Hematopoietic multipotent progenitor cell treated with erythropoietin and hydrocortisone succinate and interleukin-3 and kit ligand, for 4 days (in vitro differentiated cells): Measurements from ENCODE around the gene UNC93A.
A peak's percentile ranks its signal among the peaks of the same experiment; 100 is the strongest.
"Not testable (repeated sequence)": the region's sequence is repeated elsewhere in the genome, so short reads cannot be mapped to it uniquely, and the experiment has no call there.

Source experiments
- DNase-seq: peaks from one replicate; pipeline ENCODE4 v3.0.0-alpha.2; 2015

The UNC93A gene

DNA sequence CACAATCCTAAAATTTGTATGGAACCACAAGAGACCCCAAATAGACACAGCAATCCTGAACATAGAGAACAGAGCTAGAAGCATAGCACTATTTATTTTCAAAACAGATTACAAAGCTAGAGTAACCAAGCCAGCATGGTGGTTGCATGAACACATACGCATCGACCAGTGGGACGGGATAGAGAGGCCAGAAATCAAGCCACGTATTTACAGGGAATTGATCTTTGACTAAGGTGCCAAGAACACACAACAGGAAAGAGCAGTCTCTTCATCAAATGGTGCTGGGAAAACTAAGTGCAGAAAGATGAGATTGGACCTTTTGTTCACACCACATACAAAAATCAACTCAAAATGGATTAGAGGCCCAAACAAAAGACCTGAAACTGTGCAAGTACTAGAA lies 54.8 kb downstream of the UNC93A start:
- DNase-seq, result no peak

- no peak for DNase-seq
These were observed 56.1 kb downstream of the UNC93A start for GRCh38 chr6:167347226-167347625.

DNA sequence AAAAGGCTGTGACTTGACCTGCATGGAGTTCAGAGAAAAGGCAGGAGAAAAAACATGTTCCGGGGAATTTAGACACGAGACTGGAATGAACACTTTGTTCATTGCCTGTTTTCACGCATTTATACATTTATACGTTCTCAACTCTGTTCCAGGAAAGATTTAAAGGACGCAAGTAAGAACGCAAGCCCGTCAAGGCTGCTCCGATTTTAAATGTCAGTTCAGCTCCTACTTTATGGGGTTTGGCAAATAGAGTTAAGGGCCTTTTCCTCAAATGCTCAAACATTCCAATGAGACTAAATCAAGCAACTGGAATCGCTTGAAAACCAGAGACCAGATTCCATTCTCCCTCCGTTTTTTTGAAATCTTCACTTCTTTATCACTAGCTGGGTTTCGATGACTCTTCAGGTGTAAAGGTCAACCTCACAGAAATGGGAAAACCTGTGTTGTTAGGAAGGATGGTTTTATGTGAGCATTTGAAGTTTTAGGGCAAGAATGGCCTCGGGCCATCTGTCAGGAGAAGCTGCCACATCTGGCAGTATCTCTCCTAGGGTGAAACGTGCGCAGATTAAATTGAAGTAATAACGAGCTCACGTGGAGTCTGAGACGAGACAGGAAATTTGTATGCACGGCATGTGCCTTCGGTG lies 58.6 kb downstream of the UNC93A start:
- DNase-seq, result peak; percentile 13

DNA sequence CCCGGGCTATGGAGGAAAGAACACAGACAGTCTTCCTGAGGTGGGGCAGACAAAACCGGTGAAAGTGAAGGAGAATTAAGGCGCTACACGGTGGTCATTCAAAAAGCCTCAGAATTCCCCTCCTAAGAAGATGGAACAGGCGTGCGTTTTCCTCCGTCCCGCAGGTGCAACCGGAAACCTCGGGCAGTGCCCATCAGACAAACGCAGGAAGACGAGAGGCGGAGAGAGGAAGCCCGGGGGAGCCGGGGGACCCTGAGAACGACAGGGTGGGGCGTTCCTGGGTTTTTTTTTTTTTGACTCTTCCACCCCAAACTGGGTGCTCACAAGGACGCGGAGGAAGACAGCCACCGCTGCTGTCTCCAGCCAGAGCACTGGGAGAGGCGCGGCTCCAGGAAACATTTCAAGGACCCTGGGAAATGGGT lies 59.2 kb downstream of the UNC93A start:
- DNase-seq, result no peak

- peak; percentile 86 for DNase-seq
These were observed 59.9 kb downstream of the UNC93A start for GRCh38 chr6:167350731-167351655.

- no peak for DNase-seq
These were observed 60.7 kb downstream of the UNC93A start for GRCh38 chr6:167351656-167352345.

- DNase-seq, result no peak
These were observed 65.8 kb downstream of the UNC93A start for GRCh38 chr6:167356874-167357273.

GRCh38 chr6:167358394-167358793 lies 67.3 kb downstream of the UNC93A start:
- not testable (repeated sequence) for DNase-seq

DNA sequence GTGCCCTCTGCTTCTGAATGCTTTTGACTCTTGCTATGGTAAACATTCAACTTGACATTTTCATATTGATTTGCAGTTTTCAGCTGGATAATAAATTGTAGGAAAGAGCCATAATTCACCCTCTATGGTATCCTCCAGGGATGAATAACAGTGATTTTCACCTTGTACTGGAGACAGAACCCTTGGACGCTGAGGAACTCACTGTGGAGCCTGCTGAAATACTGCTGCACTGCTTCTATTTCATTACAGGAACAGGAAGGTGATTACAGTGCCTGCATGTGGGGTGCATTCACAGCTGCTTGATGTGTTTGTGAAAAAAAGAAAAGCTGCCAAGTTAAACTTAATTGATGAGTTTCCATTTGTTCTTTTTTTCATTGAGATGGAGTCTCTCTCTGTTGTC lies 70.1 kb downstream of the UNC93A start:
- DNase-seq, result not testable (repeated sequence)
